Colonic mucosa (tissue), 4 donors: ENCODE measurements around the gene BLVRB. TPM values are rescaled to one million over a fixed set of nuclear protein-coding genes. Genes with fewer than 3 reads are reported as not detected.
"Not testable (repeated sequence)": the region's sequence is repeated elsewhere in the genome, so short reads cannot be mapped to it uniquely, and the experiment has no call there.

Experiments used
- DNase-seq: peaks from one replicate; pipeline ENCODE4 v3.0.0-alpha.2; 2020
- H3K27ac ChIP-seq: fragments of 200-600 bp; one replicate; pipeline ENCODE4 v1.8.0; 2021
- H3K27me3 ChIP-seq: fragments of 200-600 bp; one replicate; pipeline ENCODE4 v1.8.0; 2021
- H3K36me3 ChIP-seq: fragments of 200-600 bp; one replicate; pipeline ENCODE4 v1.8.0; 2021
- H3K4me1 ChIP-seq: fragments of 200-600 bp; one replicate; pipeline ENCODE4 v1.8.0; 2021; ENCODE audit warnings: mild to moderate bottlenecking
- H3K4me3 ChIP-seq: fragments of 200-600 bp; one replicate; pipeline ENCODE4 v1.8.0; 2021
- H3K9ac ChIP-seq, 2 donors: one replicate each; pipeline ENCODE4 v1.7.0; 2013; ENCODE audit warnings: control low read depth in 2 of 2, low read depth in 2 of 2, low read length in 2 of 2
- H3K9me3 ChIP-seq: fragments of 200-600 bp; one replicate; pipeline ENCODE4 v1.8.0; 2021
- CTCF ChIP-seq: fragments of 200-600 bp; IDR thresholded peaks from one replicate; pipeline ENCODE4 v1.8.0; 2022; ENCODE audit warnings: antibody characterized with exemption, mild to moderate bottlenecking
- intact Hi-C: fragments of 100-400 bp; cut with DNase I; formaldehyde crosslinking; loops from one replicate; pipeline ENCODE4 v1.14.1; 2022
- total RNA-seq, 2 donors: library from RNA; stranded (reverse); fragmentation: NEBNext Ultra II Directional in 1 of 2; extraction: Animal tissue kit (Norgen Biotek cat#: 25700) in 1 of 2; gene quantifications; one replicate each; pipeline ENCODE4 v1.2.1, GENCODE V29; 2021
- donor health status: healthy.
- donor health status: DM: no; HTN: no; CAD: no.
- donor health status: DM: no; HTN: no; CAD: no.

BLVRB gene
- total RNA-seq, 2 donors from 2014 or later = 76.5 to 94.9 TPM

- Histone ChIP-seq H3K4me1 (no peaks in the 10 kb centered on the region), H3K27ac (no peak overlapping the region), H3K9me3 (no peaks in the 10 kb centered on the region), H3K27me3 (no peaks in the 10 kb centered on the region), H3K36me3 (no peaks in the 10 kb centered on the region), H3K9ac (no peak overlapping the region), H3K4me3 (no peak overlapping the region)
- DNase-seq = no peak
- no peak for TF ChIP-seq CTCF
- intact Hi-C loops = no loop called here
Measured at GRCh38 chr19:40486017-40486416, 20.5 kb upstream of the BLVRB start.

- DNase-seq, H3K9ac ChIP-seq, H3K9me3 ChIP-seq, intact Hi-C loops, H3K27me3 ChIP-seq, H3K4me3 ChIP-seq, H3K36me3 ChIP-seq, H3K4me1 ChIP-seq, H3K27ac ChIP-seq: not testable (repeated sequence)
Measured at GRCh38 chr19:40475878-40476644, 10.5 kb upstream of the BLVRB start.

- H3K27me3 ChIP-seq = no peaks in the 10 kb centered on the region
- H3K4me3 ChIP-seq = no peak overlapping the region
- no peaks in the 10 kb centered on the region for H3K36me3 ChIP-seq
- intact Hi-C loops = no loop called here
- no peaks in the 10 kb centered on the region for H3K9me3 ChIP-seq
- no peak overlapping the region for H3K9ac ChIP-seq
- no peak for TF ChIP-seq CTCF
- H3K4me1 ChIP-seq = no peaks in the 10 kb centered on the region
- no peak overlapping the region for H3K27ac ChIP-seq
- DNase-seq = no peak
Measured at GRCh38 chr19:40474737-40475136, 9.2 kb upstream of the BLVRB start.

- no peak overlapping the region for H3K27ac ChIP-seq
- DNase-seq = no peak
- H3K27me3 ChIP-seq = peaks cover 2% of the 10 kb centered on the region
- no peaks in the 10 kb centered on the region for H3K4me1 ChIP-seq
- TF ChIP-seq CTCF = no peak
- H3K36me3 ChIP-seq = no peaks in the 10 kb centered on the region
- no peaks in the 10 kb centered on the region for H3K9me3 ChIP-seq
- intact Hi-C loops = no loop called here
- H3K9ac ChIP-seq = no peak overlapping the region
- no peak overlapping the region for H3K4me3 ChIP-seq
Measured at GRCh38 chr19:40472516-40472915, 7.0 kb upstream of the BLVRB start.

- peaks cover 4% of the 10 kb centered on the region for H3K4me1 ChIP-seq
- H3K9ac ChIP-seq = no peak overlapping the region
- peaks cover 6% of the 10 kb centered on the region for H3K27me3 ChIP-seq
- DNase-seq = no peak
- H3K36me3 ChIP-seq = no peaks in the 10 kb centered on the region
- TF ChIP-seq CTCF = no peak
- no peaks in the 10 kb centered on the region for H3K9me3 ChIP-seq
- H3K27ac ChIP-seq = no peak overlapping the region
- intact Hi-C loops = no loop called here
- H3K4me3 ChIP-seq = no peak overlapping the region
Measured at GRCh38 chr19:40471111-40471510, 5.6 kb upstream of the BLVRB start.

GRCh38 chr19:40469011-40469410 lies 3.5 kb upstream of the BLVRB start:
- no peak overlapping the region for H3K27ac ChIP-seq
- H3K9ac ChIP-seq = no peak overlapping the region
- no peak overlapping the region for H3K4me3 ChIP-seq
- no peak for TF ChIP-seq CTCF
- no peaks in the 10 kb centered on the region for H3K9me3 ChIP-seq
- intact Hi-C loops = loop anchor here (10.0 kb wide), 1 partner anchor 164 kb away; no protein-coding TSS in a partner anchor
- peaks cover 13% of the 10 kb centered on the region for H3K4me1 ChIP-seq
- peaks cover 6% of the 10 kb centered on the region for H3K27me3 ChIP-seq
- no peaks in the 10 kb centered on the region for H3K36me3 ChIP-seq
- no peak for DNase-seq
